Stimulated activated CD4-positive, alpha-beta T cell treated with anti-CD3 and anti-CD28 coated beads, TNF-alpha, amount 100 ng/mL, for 24 hours (primary cell): ENCODE results near the gene ASB13.

Experiments
- DNase-seq, 3 experiments: peaks; one replicate each; pipeline ENCODE4 v3.0.0-alpha.2; 2020; ENCODE audit warnings: low read depth in 3 of 3

ASB13 gene, protein sequence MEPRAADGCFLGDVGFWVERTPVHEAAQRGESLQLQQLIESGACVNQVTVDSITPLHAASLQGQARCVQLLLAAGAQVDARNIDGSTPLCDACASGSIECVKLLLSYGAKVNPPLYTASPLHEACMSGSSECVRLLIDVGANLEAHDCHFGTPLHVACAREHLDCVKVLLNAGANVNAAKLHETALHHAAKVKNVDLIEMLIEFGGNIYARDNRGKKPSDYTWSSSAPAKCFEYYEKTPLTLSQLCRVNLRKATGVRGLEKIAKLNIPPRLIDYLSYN

DNA sequence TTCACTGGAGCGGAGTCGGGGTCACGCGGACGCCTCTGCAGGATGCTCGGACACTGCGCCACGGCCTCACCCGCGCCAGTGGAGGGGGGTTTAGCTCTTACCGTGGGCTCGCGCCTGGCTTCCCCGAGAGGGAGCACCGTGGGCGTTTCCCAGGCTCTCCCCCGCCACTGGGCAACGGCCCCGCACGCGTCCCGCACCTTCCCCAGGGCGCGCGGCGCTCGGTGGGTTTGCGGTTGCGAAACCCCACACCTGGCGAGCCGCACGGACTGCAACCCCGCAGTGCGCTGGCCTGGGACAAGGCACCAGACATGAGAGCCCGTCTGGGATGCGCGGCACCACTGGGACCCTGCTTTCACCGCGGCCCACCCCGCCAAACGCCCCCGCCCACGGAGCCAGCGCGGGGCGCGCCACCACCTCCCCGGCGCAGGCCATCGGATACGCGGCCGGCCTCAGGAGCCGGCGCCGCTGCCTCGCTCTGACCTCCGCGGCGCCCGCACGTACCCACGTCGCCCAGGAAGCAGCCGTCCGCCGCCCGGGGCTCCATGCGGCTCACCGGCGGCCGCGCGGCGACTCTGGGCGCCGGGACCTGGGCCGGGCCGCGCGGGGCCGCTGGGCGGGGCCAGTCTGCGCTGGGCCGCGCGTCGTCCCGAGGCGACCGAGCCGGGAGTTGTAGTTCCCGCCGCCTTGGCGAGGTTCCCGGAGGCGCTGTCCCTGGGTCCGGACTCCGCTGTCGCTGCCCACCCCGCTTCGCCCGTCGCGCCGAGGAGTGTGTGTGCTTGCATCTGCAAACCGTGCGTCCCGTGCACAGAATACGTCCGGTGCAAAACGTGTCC, at the start of gene ASB13:
Gene ASB13, minus strand, starts transcription at position 588 of the 833 bp plus-strand sequence. Its CDS starts 44 bp downstream, at position 544.
- DNase-seq, result peak; percentile 18 to 46 (median 28)

DNA sequence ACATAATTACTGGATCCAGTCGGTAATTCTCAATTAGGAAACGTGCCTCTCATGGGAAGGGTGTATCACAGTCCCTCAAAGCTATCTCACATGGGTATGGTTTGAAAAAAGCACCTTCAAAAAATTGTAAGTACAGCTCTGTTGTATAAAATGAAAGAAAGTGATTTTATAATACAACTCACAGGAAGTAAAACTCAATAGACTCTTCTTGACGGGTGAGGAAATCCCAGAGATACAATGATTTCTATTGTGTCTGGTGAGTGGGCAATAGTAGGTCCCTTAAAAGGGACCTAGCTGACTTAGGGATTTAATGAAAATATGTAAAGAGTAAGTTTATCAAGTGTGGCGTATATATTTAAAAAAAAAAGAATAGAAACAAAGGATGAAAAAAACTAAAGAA, 45.2 kb upstream of the ASB13 start:
- DNase-seq, result no peak

DNA sequence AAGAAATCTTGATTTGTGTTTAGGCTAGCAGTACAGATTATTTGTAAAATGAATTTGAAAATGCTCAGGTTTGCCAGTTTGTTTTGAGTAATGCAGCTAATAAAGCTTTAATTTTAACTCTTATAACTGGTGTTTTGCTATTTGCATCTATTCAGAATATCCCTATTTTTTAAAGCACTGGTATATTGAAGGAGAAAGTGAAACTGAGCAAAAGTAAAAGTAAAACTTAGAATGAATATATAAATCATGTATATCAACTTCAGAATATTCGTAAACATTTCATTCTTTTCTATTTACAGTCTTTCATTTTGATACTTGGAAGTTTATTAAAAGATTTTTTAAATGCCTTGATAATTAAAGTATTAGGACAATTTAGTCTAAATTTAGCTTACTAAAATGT, 44.5 kb upstream of the ASB13 start:
- DNase-seq, result no peak

DNA sequence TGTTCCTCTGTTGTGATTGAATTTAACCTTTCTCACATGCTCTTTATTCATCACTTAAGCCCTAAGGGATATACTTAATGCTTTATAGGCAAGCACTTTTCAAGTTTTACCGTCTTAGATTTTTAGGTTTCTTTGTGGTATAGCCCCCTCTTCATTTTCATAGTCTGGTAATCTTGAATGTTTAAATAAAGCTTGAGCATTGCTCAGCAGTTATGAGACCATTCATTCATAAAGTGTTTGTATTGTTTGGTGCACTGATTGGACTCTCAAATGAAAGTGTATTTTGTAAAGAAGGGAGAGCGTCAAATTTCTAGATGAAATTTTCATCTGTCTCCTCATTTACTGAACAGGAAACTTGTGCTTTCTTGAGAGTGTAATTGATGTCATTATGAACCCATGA, 43.5 kb upstream of the ASB13 start:
- no peak for DNase-seq

DNA sequence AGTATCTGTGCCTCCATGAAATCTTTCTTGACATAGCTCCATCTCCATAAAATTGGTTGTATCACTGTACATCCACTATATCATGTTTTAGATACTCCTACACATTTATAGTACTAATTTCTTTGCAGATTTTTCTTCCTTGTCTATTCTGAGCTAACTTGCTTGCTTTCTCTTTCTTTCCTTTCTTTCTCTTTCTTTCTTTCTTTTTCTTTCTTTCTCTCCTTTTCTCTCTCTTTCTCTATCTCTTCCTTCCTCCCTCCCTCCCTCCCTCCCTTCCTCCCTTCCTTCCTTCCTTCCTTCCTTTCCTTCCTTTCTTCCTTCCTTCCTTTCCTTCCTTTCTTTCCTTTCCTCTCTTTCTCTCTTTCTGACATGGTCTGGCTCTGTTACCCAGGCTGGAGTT, 42.0 kb upstream of the ASB13 start:
- DNase-seq, result no peak

DNA sequence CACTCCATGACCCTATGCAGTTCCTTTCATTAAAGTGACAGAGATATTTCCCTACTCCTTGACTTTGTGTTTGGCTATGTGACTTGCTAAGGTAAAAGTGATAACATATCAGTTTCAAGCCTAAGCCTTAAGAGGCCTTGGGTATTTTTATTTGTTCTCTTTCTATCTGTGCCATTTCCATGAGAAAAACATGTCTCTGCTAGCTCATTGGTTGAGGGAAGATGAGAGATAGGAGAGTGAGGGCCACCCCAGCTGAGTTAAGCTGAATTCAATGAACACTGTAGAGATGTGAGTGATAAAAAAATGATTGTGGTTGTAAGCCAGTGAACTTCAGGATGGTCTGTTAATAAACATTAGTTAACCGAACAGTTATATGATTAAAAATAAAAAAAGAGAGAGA, 31.7 kb upstream of the ASB13 start:
- no peak for DNase-seq

DNA sequence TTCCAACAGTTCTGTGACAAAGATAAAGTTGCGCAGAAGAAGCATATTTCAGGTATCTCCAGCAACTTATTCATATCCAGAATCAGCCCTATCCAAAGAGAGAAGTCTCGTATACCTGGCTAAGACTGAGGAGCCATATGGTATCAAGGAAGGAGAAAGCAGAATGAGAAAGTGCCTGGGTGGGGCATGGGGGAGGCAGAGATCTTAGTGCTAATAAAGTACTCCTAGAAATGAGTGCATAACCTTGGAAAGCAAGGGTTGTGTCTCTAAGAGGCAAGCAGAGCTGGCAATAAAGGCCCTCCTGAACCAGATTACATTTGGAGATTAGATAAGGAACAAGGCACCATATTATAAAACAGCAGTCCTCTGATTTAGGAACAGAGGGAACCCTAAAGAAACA, 30.9 kb upstream of the ASB13 start:
- no peak for DNase-seq

DNA sequence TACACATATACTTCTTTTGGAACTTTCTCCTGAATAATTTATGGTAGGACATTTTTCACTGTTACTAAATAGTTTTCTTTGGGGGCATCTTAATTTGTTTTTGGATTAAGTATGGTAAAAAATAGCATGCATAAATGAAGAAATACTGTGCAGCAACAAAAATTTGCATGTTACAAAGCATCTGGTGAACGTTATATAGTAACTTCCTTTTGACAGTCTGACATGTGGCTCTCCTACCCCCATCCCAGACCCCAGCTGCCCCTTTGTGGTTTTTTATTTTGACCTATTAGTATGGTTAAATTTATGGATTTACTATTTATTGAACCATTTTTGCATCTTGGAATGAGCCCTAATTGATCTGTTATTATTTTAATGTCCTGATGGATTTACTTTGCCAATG, 28.2 kb upstream of the ASB13 start:
- DNase-seq, result no peak

DNA sequence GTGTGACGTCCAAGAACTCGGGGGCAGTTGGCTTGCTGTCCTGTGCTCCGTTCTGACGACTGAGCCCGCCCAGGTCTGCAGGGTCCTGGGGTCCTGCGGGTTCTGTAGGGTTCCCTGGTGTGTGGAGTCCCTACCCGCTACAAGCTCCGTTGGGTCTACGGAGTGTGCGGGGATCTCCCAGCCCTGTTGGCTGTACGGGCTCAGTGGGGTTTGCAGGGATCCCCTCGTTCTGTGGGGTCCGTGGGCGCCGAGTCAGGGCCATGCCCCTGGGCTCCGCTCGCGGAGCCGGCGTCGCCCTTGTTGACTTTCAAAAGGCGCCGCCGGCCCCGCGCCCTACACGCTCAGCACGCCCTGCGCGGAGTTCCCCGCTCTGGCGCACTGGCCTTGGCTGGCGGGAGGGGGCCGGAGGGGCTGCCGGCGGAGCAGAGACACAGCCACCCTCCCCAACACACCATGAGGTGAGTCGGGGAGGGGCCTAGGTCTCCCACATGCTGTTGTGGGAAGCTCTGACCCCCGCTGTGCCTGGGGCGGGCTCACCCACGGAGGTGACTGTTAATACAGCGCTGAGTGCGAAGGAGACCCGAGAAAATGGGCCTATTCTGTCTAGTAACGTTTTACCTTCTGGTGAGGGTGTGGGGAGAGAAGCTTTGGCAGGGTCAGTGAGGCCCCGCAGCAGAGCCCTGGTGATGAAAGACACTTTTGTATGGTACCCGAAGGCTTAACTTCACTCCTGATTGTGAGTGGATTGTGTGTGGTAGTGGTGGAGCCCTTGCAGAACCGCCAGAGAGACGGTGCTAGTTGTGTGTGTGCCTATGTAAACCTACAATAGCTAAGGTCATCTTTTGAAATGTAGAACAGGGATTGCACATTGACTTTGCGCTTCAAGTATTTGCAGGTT, 26.3 kb upstream of the ASB13 start:
- peak; percentile 20 to 57 (median 27) for DNase-seq

DNA sequence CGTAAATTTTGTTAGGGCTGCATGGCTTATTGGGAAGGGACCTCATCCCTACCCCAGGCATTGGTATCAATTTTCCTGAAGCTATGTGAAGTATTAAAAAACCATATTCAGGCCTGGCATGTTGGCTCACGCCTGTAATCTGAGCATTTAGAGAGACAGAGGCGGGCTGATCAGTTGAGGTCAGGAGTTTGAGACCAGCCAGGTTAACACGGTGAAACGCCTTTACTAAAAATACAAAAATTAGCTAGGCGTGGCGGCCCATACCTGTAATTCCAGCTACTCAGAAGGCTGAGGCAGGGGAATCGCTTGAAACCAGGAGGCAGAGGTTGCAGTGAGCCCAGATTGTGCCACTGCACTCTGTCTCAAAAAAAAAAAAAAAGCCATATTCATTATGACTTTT, 25.4 kb upstream of the ASB13 start:
- no peak for DNase-seq

DNA sequence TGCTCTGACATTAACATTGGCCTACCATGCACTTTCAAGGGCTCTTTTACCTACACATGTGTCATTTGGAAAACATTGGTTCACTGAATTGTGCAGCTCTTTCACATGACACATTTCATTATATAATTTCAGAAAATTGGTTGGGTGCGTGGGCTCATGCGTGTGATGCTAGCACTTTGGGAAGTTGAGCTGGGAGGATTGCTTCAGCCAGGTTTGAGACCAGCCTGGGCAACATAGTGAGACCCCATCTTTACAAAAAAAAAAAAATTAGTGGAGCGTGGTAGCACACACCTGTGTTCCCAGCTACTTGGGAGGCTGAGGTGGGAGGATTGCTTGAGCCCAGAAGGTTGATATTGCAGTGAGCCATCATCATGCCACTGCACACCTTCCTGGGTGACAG, 22.2 kb upstream of the ASB13 start:
- no peak for DNase-seq

DNA sequence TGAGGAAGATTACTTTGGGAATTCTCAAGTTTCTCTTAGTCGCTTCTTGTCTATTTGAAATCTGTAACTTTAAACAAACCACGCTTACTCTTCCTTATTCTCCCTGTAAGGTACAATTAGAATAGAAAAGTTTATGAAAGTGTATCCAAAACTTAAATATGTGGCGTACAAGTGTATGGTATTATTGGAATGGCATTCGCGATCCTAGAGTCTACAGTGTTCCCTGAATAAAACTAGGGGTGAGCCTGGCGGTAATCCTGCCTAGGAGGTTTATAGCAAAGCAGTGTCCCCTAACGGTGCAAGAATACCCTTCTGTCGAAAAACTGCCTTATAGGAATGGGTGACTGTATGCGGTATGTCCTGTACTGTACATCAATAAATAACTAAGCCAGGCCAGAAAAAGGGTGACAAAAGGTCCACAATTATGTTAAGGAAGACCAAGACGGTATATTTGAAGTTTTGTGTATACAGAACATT, 19.4 kb upstream of the ASB13 start:
- no peak for DNase-seq

DNA sequence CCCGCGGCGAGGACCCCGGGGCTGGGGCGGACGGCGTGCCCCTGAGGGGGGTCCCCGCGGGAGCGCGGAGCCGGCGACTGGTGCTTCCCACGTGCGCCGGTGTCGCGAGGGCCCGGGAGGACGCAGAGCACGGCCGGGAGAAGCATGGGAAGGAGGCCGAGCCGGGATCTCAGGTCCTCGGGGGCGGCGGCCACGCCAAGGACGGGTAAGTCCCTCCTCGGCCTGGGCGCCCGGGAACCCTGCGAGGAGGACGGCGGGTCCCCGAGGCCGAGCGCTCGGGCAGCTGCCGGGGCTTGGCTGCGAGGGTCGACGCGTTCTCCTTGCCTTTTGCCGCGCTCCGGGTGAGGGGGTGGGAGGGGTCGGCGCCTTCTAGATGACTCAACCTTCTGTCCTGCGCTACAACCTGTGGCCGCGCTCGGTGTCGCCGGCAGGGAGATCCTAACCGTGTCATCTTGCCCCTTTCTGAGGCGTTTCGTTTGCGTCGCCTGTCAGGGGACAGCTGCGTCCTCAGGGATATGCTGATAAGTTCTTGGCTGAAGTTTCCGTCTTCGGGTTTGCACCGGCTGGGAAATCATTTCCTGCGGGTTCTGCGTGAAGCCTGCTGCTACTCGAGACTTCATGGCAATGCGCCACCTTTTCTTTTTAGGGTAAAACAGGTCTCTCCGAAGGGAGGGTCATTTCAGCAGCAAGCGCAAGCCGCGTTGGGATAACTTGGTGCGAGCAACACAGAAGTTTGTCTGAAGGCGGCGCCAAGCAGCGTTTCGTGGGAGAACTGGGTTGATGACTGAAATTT, 18.8 kb upstream of the ASB13 start:
- peak; percentile 39 to 71 (median 50) for DNase-seq

DNA sequence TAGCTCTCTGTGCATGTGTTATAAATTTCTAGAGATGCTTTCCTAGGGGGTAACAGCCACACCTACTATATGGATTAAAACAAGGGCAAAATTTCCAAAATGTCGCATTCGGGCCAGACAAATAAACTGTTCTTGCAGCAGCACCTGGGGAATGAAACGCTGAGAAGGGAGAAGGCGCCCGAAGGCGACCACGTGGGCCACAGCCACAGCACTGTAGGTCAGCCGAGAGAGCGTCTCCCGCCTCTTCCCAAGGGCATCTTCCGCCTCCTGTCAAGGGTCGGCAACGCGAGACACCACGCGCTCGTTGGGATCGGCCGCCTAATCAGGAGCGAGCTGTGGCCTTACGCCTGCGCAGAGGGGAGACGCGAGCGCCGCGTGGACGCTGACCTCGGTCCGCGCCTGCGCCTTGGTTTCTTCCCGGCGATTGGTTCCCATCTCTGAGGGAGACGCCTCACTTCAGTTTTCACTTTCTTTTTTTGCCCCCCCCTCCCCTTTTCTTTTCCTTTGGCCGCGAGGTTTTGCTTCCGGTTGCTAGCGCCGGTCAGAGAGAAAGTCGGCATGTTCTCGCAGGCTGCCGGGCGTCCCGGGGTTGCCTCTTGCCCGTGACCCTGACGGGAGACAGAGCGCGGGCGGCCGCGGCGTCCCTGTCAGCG, 18.0 kb upstream of the ASB13 start, which contains the start of gene TASOR2:
Gene TASOR2, plus strand, starts transcription at position 521 of the 653 bp plus-strand sequence. CDS start 35,805 bp downstream, outside the sequence.
- peak; percentile 93 to 97 (median 97) for DNase-seq

DNA sequence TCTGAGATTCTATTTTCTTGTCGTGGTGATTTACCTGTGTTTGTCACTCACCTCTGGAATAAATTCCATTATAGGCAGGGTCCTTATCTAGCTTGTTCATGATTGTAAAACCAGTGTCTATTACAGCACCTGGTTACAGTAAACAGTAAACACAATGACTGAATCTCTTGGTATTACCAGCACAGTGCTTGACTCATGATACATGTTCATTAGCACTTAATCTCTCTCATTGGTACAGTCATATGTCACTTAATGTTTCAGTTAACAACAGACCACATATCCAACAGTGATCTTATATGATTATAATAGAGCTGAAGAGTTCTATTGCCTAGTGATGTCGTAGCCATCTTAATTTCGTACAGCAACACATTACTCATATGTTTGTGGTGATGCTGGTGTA, 16.7 kb upstream of the ASB13 start:
- DNase-seq, result no peak

DNA sequence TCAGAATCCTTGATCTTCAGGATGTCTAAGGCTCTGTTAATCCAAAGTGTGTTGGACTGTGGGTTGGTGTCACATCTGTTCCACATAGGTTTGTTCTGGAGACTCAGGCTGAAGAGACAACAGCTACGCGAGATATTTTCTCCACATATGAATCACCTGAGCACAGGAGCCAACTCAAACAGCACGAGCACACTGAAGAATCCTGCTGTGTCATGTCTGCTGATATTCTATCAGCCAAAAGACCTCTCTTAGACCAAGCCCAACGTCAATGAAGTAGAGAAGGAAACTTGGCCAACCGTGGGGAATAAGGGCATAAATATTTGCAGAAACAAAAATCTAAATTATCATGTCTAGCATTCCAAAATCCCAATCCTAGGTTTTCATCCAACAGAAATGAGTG, 15.5 kb upstream of the ASB13 start:
- no peak for DNase-seq

DNA sequence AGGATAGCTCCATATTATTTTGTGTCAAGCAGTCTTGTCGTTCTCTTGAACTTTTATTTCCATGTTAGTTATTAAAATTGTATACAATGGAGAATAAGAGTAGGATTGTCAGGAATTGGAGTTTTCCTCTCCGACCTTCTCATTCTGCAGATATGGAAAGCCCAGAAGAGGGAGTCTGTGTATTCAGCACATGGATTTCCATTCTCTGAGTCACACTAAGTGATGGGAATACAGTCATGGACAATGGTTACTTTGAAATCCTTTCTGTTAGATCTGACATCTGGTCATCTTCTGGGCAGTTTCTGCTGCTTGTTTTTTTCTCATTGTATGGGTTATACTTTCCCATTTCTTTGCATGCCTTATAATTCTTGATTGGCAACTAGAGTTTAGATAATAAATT, 13.2 kb upstream of the ASB13 start:
- no peak for DNase-seq

DNA sequence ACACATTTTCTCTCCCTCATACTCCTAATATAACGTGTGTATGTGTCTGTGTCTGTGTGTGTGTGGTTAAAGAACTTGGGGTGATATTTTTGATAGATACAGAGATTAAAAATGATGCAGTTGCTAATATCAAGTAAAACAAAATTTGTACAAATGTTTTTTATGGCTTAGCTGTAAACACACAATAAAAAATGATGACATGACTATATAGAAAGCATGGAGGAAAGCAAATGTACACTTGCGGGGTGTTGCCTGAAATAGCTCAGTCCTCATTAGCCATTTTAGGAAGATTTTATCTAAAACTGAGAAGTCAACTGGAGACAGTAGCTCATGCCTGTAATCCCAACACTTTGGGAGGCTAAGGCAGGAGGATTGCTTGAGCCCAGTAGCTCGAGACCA, 12.6 kb upstream of the ASB13 start:
- no peak for DNase-seq

DNA sequence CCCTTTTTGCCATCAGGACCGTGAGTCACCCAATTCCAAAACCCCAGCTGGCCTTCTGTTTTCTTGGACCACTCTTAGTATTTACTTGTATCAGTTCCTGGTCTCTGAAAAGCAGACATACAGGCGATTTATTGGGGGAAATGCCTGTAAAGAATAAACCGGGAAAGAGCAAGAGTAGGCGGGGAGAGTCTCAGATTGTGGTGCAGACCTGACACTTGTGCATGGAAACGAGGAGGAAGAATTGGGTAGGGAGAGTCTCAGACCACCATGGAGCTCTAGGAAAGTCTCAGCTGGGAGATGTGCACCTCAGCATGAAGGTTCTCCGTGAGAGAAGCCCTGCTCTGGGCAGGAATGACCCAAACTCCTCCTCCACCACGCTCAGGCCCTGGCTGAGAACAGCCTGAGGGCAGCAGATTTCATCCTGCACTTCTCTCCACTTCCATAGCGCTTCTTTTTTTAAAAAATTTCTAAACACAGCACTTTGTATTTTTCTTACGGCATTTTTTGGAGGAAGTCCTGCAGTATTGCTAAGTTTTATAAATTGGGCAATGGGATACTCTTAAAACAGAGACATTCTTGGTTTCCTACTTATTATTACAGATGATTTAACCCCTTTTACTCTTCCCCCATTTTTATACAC, 12.1 kb upstream of the ASB13 start:
- DNase-seq, result no peak
